OCI-LY7 (cell line): ENCODE data around the gene PRSS33. TPM values are rescaled to one million over a fixed set of nuclear protein-coding genes. Genes with fewer than 3 reads are reported as not detected.

Experiments used
- BruUV-seq: library from RNA; stranded (reverse); fragments of 400-500 nt; replicated peaks from 2 replicates; lab custom pipeline; 2021; lab: Mats Ljungman, UMichigan
- CTCF ChIA-PET: fragments of 300-600 bp; sonication (Branson Sonifier 250); formaldehyde crosslinking; loops from one replicate; lab custom pipeline; 2022; ENCODE audit warnings: antibody characterized with exemption; ENCODE audit not compliant: unreplicated experiment; lab: Charles Lee
- POLR2A ChIA-PET: fragments of 300-600 bp; sonication (Branson Sonifier 250); formaldehyde crosslinking; loops from one replicate; lab custom pipeline; 2022; ENCODE audit warnings: antibody characterized with exemption; lab: Charles Lee
- DNase-seq: peaks from one replicate; pipeline ENCODE4 v3.0.0-alpha.2; 2015; ENCODE audit warnings: low spot score
- H2AFZ ChIP-seq: fragments of 200-600 bp; sonication (generic), shearing (Covaris generic); 2 replicates; pipeline ENCODE4 v1.6.1; 2014; ENCODE audit warnings: mild to moderate bottlenecking, antibody characterized with exemption, low read length, moderate library complexity
- H3K27ac ChIP-seq: fragments of 200-600 bp; sonication (generic); 2 replicates; pipeline ENCODE4 v1.5.1; 2014; ENCODE audit warnings: mixed run types, low read depth, mild to moderate bottlenecking, moderate library complexity, low read length, inconsistent platforms; ENCODE audit not compliant: poor library complexity, severe bottlenecking
- H3K36me3 ChIP-seq: fragments of 200-600 bp; sonication (generic); 2 replicates; pipeline ENCODE4 v1.6.1; 2014; ENCODE audit warnings: mild to moderate bottlenecking, antibody characterized with exemption, low read length, moderate library complexity, mixed read lengths; ENCODE audit not compliant: insufficient read depth
- H3K4me1 ChIP-seq: fragments of 200-600 bp; sonication (generic); 2 replicates; pipeline ENCODE4 v1.5.1; 2014; ENCODE audit warnings: mild to moderate bottlenecking, low read length; ENCODE audit not compliant: insufficient read depth, poor library complexity, severe bottlenecking
- H3K4me2 ChIP-seq: fragments of 200-600 bp; sonication (generic); 2 replicates; pipeline ENCODE4 v1.6.1; 2014; ENCODE audit warnings: mild to moderate bottlenecking, low read length
- H3K4me3 ChIP-seq: fragments of 200-600 bp; sonication (generic); 2 replicates; pipeline ENCODE4 v1.5.1; 2014; ENCODE audit warnings: mild to moderate bottlenecking, low read depth, low read length; ENCODE audit not compliant: poor library complexity, severe bottlenecking
- H3K79me2 ChIP-seq: fragments of 200-600 bp; sonication (generic); 2 replicates; pipeline ENCODE4 v1.6.1; 2016; ENCODE audit warnings: low read depth, mild to moderate bottlenecking, low read length, moderate library complexity, mixed read lengths; ENCODE audit not compliant: insufficient read depth
- H3K9me2 ChIP-seq: fragments of 200-600 bp; sonication (generic); 2 replicates; pipeline ENCODE4 v1.6.1; 2016; ENCODE audit warnings: mild to moderate bottlenecking, low read length, mixed read lengths; ENCODE audit not compliant: insufficient read depth
- H3K9me3 ChIP-seq: fragments of 200-600 bp; sonication (generic); 2 replicates; pipeline ENCODE4 v1.6.1; 2014; ENCODE audit warnings: mild to moderate bottlenecking, mixed run types, low read length, mixed read lengths
- H4K20me1 ChIP-seq: fragments of 200-600 bp; sonication (generic); 2 replicates; pipeline ENCODE4 v1.6.1; 2014; ENCODE audit warnings: mild to moderate bottlenecking, antibody characterized with exemption, low read length, moderate library complexity, mixed read lengths; ENCODE audit not compliant: insufficient read depth
- EZH2phosphoT487 ChIP-seq: fragments of 200-600 bp; sonication (generic); IDR thresholded peaks from 2 replicates; pipeline ENCODE4 v1.6.1; 2018; ENCODE audit warnings: low read depth, borderline replicate concordance, mild to moderate bottlenecking, mixed run types, antibody characterized with exemption, low read length, moderate library complexity, mixed read lengths
- intact Hi-C: fragments of 100-400 bp; cut with micrococcal nuclease; formaldehyde crosslinking; loops from one replicate; pipeline ENCODE4 v1.10.0; 2022; ENCODE audit not compliant: unreplicated experiment
- total RNA-seq, 2 experiments: library from RNA; depleted of rRNA in 1 of 2; stranded (reverse); fragments of >200 nt in 1 of 2; shearing (Covaris generic) in 1 of 2; gene quantifications; 2 replicates each; pipeline ENCODE4 v1.2.3, GENCODE V29; 2014 to 2022
- TF ChIP-seq, protein P1 (sequence below): fragments of 200-600 bp; sonication (generic); conservative IDR thresholded peaks from 2 replicates; pipeline ENCODE4 v1.5.1; 2014; ENCODE audit warnings: mild to moderate bottlenecking, antibody characterized with exemption, low read length, moderate library complexity, mixed read lengths

Gene PRSS33
- total RNA-seq, 2 experiments from 2014 or later = not detected

DNA sequence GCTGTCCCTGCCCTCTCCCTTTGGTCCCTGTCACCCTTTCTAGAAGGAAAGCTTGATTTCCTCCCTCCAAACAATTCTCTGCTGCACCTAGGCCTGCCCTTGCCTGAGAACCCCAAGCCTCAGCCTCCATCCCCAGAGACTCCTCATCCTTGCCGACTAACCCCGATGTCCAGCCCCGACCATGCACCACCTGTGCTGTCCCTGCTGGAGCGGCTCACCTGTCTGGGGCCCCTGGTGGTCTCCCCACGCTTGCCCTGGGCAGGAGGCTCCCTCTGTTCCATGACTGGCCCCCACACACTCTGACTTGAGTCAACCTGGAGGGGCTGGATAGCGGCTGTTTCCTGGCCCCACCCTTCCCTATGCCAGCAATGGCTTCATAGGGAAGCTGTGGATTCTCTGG is 46.9 kb downstream of the PRSS33 start:
- Histone ChIP-seq H4K20me1 (no peaks in the 10 kb centered on the region), H3K9me3 (no peaks in the 10 kb centered on the region), H3K4me1 (no peaks in the 10 kb centered on the region), H3K36me3 (no peaks in the 10 kb centered on the region), H3K4me3 (no peak overlapping the region), H3K9me2 (no peaks in the 10 kb centered on the region), H3K27ac (no peak overlapping the region), H3K4me2 (no peak overlapping the region), H3K79me2 (no peaks in the 10 kb centered on the region), H2AFZ (no peak overlapping the region)
- no peak for DNase-seq
- ChIA-PET POLR2A (no interaction called here), CTCF (no interaction called here)
- no peak for TF ChIP-seq EZH2phosphoT487
- TF ChIP-seq, protein P1, sequence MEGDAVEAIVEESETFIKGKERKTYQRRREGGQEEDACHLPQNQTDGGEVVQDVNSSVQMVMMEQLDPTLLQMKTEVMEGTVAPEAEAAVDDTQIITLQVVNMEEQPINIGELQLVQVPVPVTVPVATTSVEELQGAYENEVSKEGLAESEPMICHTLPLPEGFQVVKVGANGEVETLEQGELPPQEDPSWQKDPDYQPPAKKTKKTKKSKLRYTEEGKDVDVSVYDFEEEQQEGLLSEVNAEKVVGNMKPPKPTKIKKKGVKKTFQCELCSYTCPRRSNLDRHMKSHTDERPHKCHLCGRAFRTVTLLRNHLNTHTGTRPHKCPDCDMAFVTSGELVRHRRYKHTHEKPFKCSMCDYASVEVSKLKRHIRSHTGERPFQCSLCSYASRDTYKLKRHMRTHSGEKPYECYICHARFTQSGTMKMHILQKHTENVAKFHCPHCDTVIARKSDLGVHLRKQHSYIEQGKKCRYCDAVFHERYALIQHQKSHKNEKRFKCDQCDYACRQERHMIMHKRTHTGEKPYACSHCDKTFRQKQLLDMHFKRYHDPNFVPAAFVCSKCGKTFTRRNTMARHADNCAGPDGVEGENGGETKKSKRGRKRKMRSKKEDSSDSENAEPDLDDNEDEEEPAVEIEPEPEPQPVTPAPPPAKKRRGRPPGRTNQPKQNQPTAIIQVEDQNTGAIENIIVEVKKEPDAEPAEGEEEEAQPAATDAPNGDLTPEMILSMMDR = no peak
- BruUV-seq = no TSS peak
- intact Hi-C loops = no loop called here

DNA sequence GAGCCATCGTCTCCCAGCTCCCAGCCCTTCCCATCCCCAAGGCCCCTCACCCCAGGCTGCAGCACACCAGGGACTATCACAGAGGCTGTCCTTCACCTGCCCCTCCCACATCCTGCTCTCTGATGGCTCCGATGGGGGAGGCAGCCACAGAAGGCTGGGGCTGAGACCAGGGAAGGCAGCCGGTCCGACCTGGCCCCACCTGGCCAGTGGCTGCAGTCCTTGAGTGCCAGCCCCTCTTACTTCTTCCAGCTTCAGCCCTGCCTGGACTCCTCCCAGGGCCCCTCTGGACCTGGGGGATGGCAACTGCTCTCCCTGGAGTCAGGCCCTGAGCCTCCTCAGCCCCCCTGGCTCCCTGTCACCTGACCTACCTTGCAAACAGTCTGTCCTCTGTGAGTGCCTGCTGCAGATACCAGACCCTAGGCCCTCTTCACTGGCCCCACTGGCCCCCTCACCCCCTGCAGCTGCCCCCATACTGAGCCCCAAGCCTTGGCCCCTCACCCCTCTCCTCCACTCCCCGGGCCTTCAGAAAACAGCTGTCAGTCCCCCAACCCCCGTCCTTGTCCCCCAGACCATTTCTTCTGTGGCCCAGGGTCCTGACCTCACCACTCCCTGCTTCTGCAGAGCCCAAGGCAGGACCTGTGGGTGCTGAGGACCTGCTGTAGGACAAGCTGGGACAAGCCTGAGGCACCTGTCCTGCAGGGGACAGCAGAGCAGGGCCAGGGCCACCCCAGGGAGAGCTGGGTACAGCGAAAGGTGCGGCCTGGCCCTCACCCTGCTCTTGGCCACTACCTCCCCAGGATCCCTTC is 47.5 kb downstream of the PRSS33 start:
- TF ChIP-seq EZH2phosphoT487 = no peak
- TF ChIP-seq, protein P1 = no peak
- no peaks in the 10 kb centered on the region for H3K36me3 ChIP-seq
- BruUV-seq = no TSS peak
- ChIA-PET CTCF (no interaction called here), POLR2A (no interaction called here)
- H4K20me1 ChIP-seq = no peaks in the 10 kb centered on the region
- H3K4me3 ChIP-seq = no peak overlapping the region
- H3K4me2 ChIP-seq = no peak overlapping the region
- no peaks in the 10 kb centered on the region for H3K9me3 ChIP-seq
- H3K9me2 ChIP-seq = no peaks in the 10 kb centered on the region
- no peak for DNase-seq
- intact Hi-C loops = no loop called here
- no peak overlapping the region for H2AFZ ChIP-seq
- no peaks in the 10 kb centered on the region for H3K4me1 ChIP-seq
- no peak overlapping the region for H3K27ac ChIP-seq
- no peaks in the 10 kb centered on the region for H3K79me2 ChIP-seq

DNA sequence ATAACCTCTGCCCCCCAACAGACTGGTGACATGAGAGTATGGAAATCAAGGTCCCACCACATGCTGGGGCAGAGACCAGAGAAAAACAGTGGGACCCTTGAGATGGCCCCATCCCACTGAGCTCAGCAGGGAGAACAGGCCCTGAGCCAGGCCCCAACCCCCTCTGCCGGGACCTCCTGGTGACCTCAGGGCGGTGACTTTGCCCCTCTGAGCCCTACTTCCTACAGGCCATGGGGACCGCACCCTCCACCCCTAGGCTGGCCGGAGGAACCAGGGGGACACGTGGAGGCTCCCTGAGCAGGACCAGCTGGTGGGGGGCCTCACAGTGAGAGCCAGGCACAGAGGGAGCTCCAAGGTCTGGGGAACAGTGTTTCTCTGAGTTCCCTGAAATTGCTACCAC is 48.7 kb downstream of the PRSS33 start:
- H3K4me2 ChIP-seq = no peak overlapping the region
- no peaks in the 10 kb centered on the region for H3K4me1 ChIP-seq
- H3K4me3 ChIP-seq = no peak overlapping the region
- ChIA-PET CTCF (no interaction called here), POLR2A (interaction anchor here (0.6 to 0.7 kb wide), 2 partner anchors 8 to 124 kb away, joined by 3 to 4 read pairs; no protein-coding TSS in a partner anchor)
- H3K9me3 ChIP-seq = no peaks in the 10 kb centered on the region
- TF ChIP-seq EZH2phosphoT487 = no peak
- TF ChIP-seq, protein P1 = no peak
- H3K9me2 ChIP-seq = no peaks in the 10 kb centered on the region
- H3K27ac ChIP-seq = no peak overlapping the region
- H4K20me1 ChIP-seq = no peaks in the 10 kb centered on the region
- no peaks in the 10 kb centered on the region for H3K36me3 ChIP-seq
- no peak overlapping the region for H2AFZ ChIP-seq
- intact Hi-C loops = no loop called here
- no peak for DNase-seq
- BruUV-seq = no TSS peak
- no peaks in the 10 kb centered on the region for H3K79me2 ChIP-seq
